SK-N-SH (cell line): ENCODE data around the gene RYR3. TPM values are rescaled to one million over a fixed set of nuclear protein-coding genes. Genes with fewer than 3 reads are reported as not detected.

Source experiments
- CTCF ChIA-PET: fragments of 300-600, 350-600 bp; formaldehyde crosslinking; extraction: SDS; loops from one replicate; lab custom pipeline; 2021; lab: Yijun Ruan, JAX
- POLR2A ChIA-PET: fragments of 350-600 bp; sonication (Branson Sonifier 250); formaldehyde crosslinking; extraction: SDS; loops from one replicate; lab custom pipeline; 2020; ENCODE audit warnings: antibody characterized with exemption, inconsistent platforms; lab: Yijun Ruan, JAX
- DNase-seq: peaks from one replicate; pipeline ENCODE4 v3.0.0; 2012
- H2AFZ ChIP-seq: fragments of 200-600 bp; sonication (generic); 2 replicates; pipeline ENCODE4 v1.8.1; 2016; ENCODE audit warnings: antibody characterized with exemption, mild to moderate bottlenecking, low read depth
- H3F3A ChIP-seq: fragments of 200-600 bp; sonication (generic); replicated peaks from 2 replicates; pipeline ENCODE3; 2016; ENCODE audit warnings: antibody characterized with exemption, mild to moderate bottlenecking; ENCODE audit not compliant: insufficient read depth
- H3K27ac ChIP-seq, 2 experiments: fragments of 200-500 bp in 1 of 2; fragments of 200-600 bp in 1 of 2; sonication (Bioruptor generic) in 1 of 2; sonication (generic), shearing (Covaris generic) in 1 of 2; 2 replicates each; pipeline versions ENCODE4 v1.5.1 to v1.6.1; 2014 to 2016; ENCODE audit warnings: low read depth in 2 of 2, inconsistent platforms in 1 of 2, low read length in 1 of 2, mild to moderate bottlenecking in 1 of 2, mixed read lengths in 1 of 2
- H3K27me3 ChIP-seq: fragments of 200-600 bp; sonication (generic), shearing (Covaris generic); 2 replicates; pipeline ENCODE4 v1.6.1; 2016; ENCODE audit warnings: mixed run types; ENCODE audit not compliant: insufficient read depth
- H3K36me3 ChIP-seq, 2 experiments: fragments of 200-500 bp in 1 of 2; fragments of 200-600 bp in 1 of 2; sonication (Bioruptor generic) in 1 of 2; sonication (generic) in 1 of 2; replicated peaks in 1 of 2; 2 replicates each; pipeline versions ENCODE3 to v1.5.1; 2014 to 2016; ENCODE audit warnings: low read length in 1 of 2, mild to moderate bottlenecking in 1 of 2; ENCODE audit not compliant: insufficient read depth in 2 of 2, control insufficient read depth in 1 of 2
- H3K4me1 ChIP-seq, 2 experiments: fragments of 200-500 bp in 1 of 2; fragments of 200-600 bp in 1 of 2; sonication (Bioruptor generic) in 1 of 2; sonication (generic), shearing (Covaris generic) in 1 of 2; 2 replicates each; pipeline versions ENCODE4 v1.5.1 to v1.6.1; 2014 to 2016; ENCODE audit warnings: low read depth in 1 of 2, low read length in 1 of 2, mixed run types in 1 of 2; ENCODE audit not compliant: insufficient read depth in 2 of 2, control insufficient read depth in 1 of 2
- H3K4me2 ChIP-seq: fragments of 200-600 bp; sonication (generic), shearing (Covaris generic); 2 replicates; pipeline ENCODE4 v1.6.1; 2017; ENCODE audit warnings: mixed run types
- H3K4me3 ChIP-seq, 2 experiments: fragments of 200-500 bp in 1 of 2; fragments of 200-600 bp in 1 of 2; sonication (Bioruptor generic) in 1 of 2; sonication (generic), shearing (Covaris generic) in 1 of 2; 2 replicates each; pipeline versions ENCODE4 v1.5.1 to v1.8.1; 2014 to 2016; ENCODE audit warnings: low read depth in 2 of 2, inconsistent platforms in 1 of 2, low read length in 1 of 2, mild to moderate bottlenecking in 1 of 2, mixed read lengths in 1 of 2, moderate library complexity in 1 of 2
- H3K79me2 ChIP-seq: fragments of 200-600 bp; sonication (generic); 2 replicates; pipeline ENCODE4 v1.8.1; 2017; ENCODE audit warnings: mild to moderate bottlenecking; ENCODE audit not compliant: insufficient read depth
- H3K9ac ChIP-seq: fragments of 200-600 bp; sonication (generic); 2 replicates; pipeline ENCODE4 v1.6.1; 2017; ENCODE audit warnings: mixed run types
- H3K9me2 ChIP-seq: fragments of 200-600 bp; sonication (generic); 2 replicates; pipeline ENCODE4 v1.6.1; 2017; ENCODE audit warnings: mixed run types
- H3K9me3 ChIP-seq: fragments of 200-600 bp; sonication (generic); 2 replicates; pipeline ENCODE4 v1.6.1; 2017; ENCODE audit warnings: mixed run types, mild to moderate bottlenecking, moderate library complexity
- H4K20me1 ChIP-seq: fragments of 200-600 bp; sonication (generic); 2 replicates; pipeline ENCODE4 v1.6.1; 2017; ENCODE audit warnings: mild to moderate bottlenecking, mixed run types; ENCODE audit not compliant: insufficient read depth
- CHD2 ChIP-seq: fragments of 150-350 bp; IDR thresholded peaks from 2 replicates; pipeline ENCODE4 v1.6.1; 2018; ENCODE audit warnings: low read length; ENCODE audit not compliant: partially characterized antibody
- GABPA ChIP-seq: IDR thresholded peaks from 2 replicates; pipeline ENCODE4 v1.4.0; 2012; ENCODE audit warnings: low read depth, mild to moderate bottlenecking
- GATA2 ChIP-seq: sonication (generic); formaldehyde crosslinking; IDR thresholded peaks from 2 replicates; pipeline ENCODE4 v1.5.0; 2020; ENCODE audit warnings: mild to moderate bottlenecking, missing genetic modification reagents
- MXI1 ChIP-seq: IDR thresholded peaks from 2 replicates; pipeline ENCODE4 v1.6.1; 2012; ENCODE audit warnings: mild to moderate bottlenecking, low read depth, low read length, improper control_type of control experiment
- NFIC ChIP-seq: IDR thresholded peaks from 2 replicates; pipeline ENCODE4 v1.4.0; 2012; ENCODE audit warnings: borderline replicate concordance
- NRF1 ChIP-seq: IDR thresholded peaks from 2 replicates; pipeline ENCODE4 v1.6.1; 2012; ENCODE audit warnings: low read depth, mild to moderate bottlenecking, low read length
- RCOR1 ChIP-seq: fragments of 150-350 bp; IDR thresholded peaks from 2 replicates; pipeline ENCODE4 v1.6.1; 2017; ENCODE audit warnings: antibody characterized with exemption, low read length
- REST ChIP-seq: IDR thresholded peaks from 2 replicates; pipeline ENCODE4 v1.6.1; 2012; ENCODE audit warnings: mild to moderate bottlenecking, low read depth, low read length, moderate library complexity
- ZBTB33 ChIP-seq: IDR thresholded peaks from 2 replicates; pipeline ENCODE4 v1.4.0; 2012; ENCODE audit warnings: low read depth, borderline replicate concordance
- WGBS: methylation state at CpG from one replicate; pipeline ENCODE4 v1.1.6; 2017; ENCODE audit warnings: low lambda C conversion rate; 5-methylcytosine and 5-hydroxymethylcytosine counted together
- polyA plus RNA-seq, 3 experiments: library from polyadenylated mRNA; depleted of rRNA; stranded (reverse); fragments of >200 nt; gene quantifications; 2 replicates each; pipeline ENCODE4 v1.2.3, GENCODE V29; 2012
- TF ChIP-seq, protein P1 (sequence below): IDR thresholded peaks from 2 replicates; pipeline ENCODE4 v1.4.0; 2012; ENCODE audit warnings: low read depth
- TF ChIP-seq, protein P2 (sequence below): fragments of 150-350 bp; IDR thresholded peaks from 2 replicates; pipeline ENCODE4 v1.6.1; 2017; ENCODE audit warnings: antibody characterized with exemption, low read length, low read depth, borderline replicate concordance

The RYR3 gene
- polyA plus RNA-seq, 1 of the 3 experiments (the other 2 are of a cell fraction) = 0.02 TPM

DNA sequence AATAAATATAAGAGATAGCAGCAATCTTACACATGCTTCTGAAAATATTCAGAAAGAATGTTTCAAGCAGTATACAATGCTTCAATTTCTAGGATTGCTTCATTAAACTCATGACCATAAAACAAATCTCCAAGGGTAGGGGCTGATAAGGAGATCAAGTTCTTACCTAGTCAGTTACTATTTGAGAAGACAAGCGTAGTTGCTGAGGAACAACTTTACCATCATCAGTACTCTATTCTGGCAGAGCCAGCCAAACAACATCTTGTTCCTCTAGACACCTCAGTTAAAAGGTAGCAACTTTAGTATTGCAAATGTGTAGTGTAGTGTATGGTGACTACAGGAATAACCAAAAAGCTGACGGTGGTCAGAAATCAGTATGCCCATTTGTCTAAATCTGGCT lies 572.2 kb downstream of the RYR3 start:
- 100% methylated on average over 2 of the region's 2 CpGs for WGBS

More for the DNA sequence above, 572.2 kb downstream of the RYR3 start:
- H3K9me2 ChIP-seq = peaks cover 6% of the 10 kb centered on the region; the same call in 1 of the 2 replicates
- H3K27ac ChIP-seq = no peak overlapping the region
- H4K20me1 ChIP-seq = no peaks in the 10 kb centered on the region
- H3K4me3 ChIP-seq = no peak overlapping the region
- DNase-seq = no peak
- no peaks in the 10 kb centered on the region for H3K4me1 ChIP-seq
- ChIA-PET CTCF (no interaction called here), POLR2A (no interaction called here)
- TF ChIP-seq NRF1 = no peak
- TF ChIP-seq ZBTB33 = no peak
- TF ChIP-seq, protein P1, sequence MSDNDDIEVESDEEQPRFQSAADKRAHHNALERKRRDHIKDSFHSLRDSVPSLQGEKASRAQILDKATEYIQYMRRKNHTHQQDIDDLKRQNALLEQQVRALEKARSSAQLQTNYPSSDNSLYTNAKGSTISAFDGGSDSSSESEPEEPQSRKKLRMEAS = no peak
- TF ChIP-seq MXI1 = no peak
- TF ChIP-seq CHD2 = no peak
- no peak for TF ChIP-seq NFIC
- TF ChIP-seq, protein P2, sequence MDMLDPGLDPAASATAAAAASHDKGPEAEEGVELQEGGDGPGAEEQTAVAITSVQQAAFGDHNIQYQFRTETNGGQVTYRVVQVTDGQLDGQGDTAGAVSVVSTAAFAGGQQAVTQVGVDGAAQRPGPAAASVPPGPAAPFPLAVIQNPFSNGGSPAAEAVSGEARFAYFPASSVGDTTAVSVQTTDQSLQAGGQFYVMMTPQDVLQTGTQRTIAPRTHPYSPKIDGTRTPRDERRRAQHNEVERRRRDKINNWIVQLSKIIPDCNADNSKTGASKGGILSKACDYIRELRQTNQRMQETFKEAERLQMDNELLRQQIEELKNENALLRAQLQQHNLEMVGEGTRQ = no peak
- TF ChIP-seq RCOR1 = no peak
- TF ChIP-seq GATA2 = no peak
- no peak for TF ChIP-seq GABPA
- no peak for TF ChIP-seq REST
- no peak overlapping the region for H3K4me2 ChIP-seq
- H2AFZ ChIP-seq = no peak overlapping the region
- H3K36me3 ChIP-seq = no peaks in the 10 kb centered on the region
- H3K9ac ChIP-seq = no peak overlapping the region
- H3F3A ChIP-seq = no peaks in the 10 kb centered on the region
- no peaks in the 10 kb centered on the region for H3K27me3 ChIP-seq
- H3K9me3 ChIP-seq = no peaks in the 10 kb centered on the region
- H3K79me2 ChIP-seq = no peaks in the 10 kb centered on the region
